NB4 (cell line): ENCODE data around the gene GAN.

Experiments used
- CTCF ChIP-seq: IDR thresholded peaks from one replicate; pipeline ENCODE4 v1.5.1; 2012; ENCODE audit warnings: low read depth, low read length
- MAX ChIP-seq: IDR thresholded peaks from 2 replicates; pipeline ENCODE4 v1.6.1; 2011; ENCODE audit warnings: low read depth, low read length
- MYC ChIP-seq: IDR thresholded peaks from 2 replicates; pipeline ENCODE4 v1.6.1; 2011; ENCODE audit warnings: low read depth, low read length
- POLR2A ChIP-seq: IDR thresholded peaks from 2 replicates; pipeline ENCODE4 v1.6.1; 2011; ENCODE audit warnings: mild to moderate bottlenecking; ENCODE audit not compliant: insufficient read length; ENCODE audit errors: extremely low read depth

- TF ChIP-seq POLR2A, result no peak
- no peak for TF ChIP-seq CTCF
- TF ChIP-seq MYC, result no peak
- TF ChIP-seq MAX, result no peak
These were observed 12.9 kb downstream of the GAN start for GRCh38 chr16:81327447-81328196.
